Ovary (tissue), 3 donors: ENCODE measurements around the gene CALD1.

Source experiments
- EP300 ChIP-seq: sonication (generic); formaldehyde crosslinking; IDR thresholded peaks from one replicate; pipeline ENCODE4 v1.6.1; 2017; ENCODE audit warnings: antibody characterized with exemption
- POLR2A ChIP-seq: fragments of 450-650 bp; IDR thresholded peaks from one replicate; pipeline ENCODE4 v1.6.1; 2017; ENCODE audit warnings: antibody characterized with exemption, mild to moderate bottlenecking, moderate library complexity
- TF ChIP-seq, protein P1 (sequence below), 3 donors: fragments of 450-650 bp in 2 of 3; fragments of 200-600 bp in 1 of 3; IDR thresholded peaks; one replicate each; pipeline versions ENCODE4 v1.5.1 to v1.8.0; 2016 to 2022; ENCODE audit warnings: antibody characterized with exemption in 3 of 3, mild to moderate bottlenecking in 1 of 3
- donor health status: DM: no; HTN: no; CAD: no.

DNA sequence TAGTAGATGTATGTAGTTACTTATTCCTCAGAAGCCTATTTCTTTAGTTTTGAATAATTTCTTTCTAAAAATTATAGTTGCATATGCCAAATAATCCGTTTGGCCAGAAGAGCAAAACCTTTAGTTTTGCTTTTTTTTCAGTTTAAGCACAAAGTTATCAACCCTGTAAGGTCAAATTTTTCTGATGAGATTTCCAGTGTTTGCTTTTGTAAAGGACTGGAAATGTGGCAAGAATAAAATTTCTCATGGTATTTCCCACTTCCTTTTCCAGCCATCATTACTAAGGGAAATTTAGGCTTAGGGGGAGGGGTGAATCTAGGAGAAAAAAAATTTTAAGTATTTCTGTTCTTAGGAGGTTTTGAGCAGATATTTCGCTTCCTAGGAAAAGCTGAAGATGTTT is 7.6 kb downstream of the CALD1 start:
- TF ChIP-seq, protein P1, sequence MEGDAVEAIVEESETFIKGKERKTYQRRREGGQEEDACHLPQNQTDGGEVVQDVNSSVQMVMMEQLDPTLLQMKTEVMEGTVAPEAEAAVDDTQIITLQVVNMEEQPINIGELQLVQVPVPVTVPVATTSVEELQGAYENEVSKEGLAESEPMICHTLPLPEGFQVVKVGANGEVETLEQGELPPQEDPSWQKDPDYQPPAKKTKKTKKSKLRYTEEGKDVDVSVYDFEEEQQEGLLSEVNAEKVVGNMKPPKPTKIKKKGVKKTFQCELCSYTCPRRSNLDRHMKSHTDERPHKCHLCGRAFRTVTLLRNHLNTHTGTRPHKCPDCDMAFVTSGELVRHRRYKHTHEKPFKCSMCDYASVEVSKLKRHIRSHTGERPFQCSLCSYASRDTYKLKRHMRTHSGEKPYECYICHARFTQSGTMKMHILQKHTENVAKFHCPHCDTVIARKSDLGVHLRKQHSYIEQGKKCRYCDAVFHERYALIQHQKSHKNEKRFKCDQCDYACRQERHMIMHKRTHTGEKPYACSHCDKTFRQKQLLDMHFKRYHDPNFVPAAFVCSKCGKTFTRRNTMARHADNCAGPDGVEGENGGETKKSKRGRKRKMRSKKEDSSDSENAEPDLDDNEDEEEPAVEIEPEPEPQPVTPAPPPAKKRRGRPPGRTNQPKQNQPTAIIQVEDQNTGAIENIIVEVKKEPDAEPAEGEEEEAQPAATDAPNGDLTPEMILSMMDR (IDR thresholded peaks at IDR 0.05), result no peak
- no peak for TF ChIP-seq POLR2A
- TF ChIP-seq EP300, result no peak
